ENCODE data around the gene CLBA1.

DNA sequence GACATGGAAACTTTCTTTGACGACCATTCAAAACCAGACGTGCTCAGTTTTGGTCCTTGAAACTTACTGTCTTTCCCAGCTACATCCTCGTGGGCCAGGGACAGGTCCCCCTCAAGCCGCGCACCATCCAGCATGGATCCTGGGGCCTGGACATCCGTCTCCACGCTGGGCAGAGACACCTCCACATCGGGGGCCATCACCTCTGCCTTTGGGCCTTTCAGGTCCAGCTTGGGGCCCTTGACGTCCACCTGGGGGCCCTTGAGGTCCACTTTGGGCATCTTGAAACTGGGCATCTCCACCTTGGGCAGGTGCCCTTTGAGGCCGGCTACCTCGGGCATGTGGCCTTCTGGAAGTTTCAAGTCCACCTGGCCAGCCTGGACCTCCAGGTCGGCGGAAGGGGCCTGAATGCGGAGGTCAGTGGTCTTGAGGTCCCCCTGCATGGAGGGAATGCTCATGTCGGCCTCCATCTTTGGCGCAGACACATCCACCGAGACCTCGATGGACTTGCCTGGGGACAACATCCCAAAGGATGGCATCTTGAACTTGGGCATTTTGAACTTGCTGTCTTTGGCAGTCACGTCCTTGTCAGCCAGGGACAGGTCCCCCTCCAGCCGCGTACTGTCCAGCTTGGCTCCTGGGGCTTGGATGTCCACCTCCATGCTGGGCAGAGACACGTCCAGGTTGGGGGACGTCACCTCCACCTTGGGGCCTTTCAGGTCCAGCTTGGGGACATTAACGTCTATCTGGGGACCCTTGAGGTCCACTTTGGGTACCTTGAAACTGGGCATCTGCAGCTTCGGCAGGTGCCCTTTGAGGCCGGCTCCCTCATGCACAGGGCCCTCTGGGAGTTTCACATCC lies 43.9 kb upstream of the CLBA1 start:
- TF ChIP-seq, protein P1, sequence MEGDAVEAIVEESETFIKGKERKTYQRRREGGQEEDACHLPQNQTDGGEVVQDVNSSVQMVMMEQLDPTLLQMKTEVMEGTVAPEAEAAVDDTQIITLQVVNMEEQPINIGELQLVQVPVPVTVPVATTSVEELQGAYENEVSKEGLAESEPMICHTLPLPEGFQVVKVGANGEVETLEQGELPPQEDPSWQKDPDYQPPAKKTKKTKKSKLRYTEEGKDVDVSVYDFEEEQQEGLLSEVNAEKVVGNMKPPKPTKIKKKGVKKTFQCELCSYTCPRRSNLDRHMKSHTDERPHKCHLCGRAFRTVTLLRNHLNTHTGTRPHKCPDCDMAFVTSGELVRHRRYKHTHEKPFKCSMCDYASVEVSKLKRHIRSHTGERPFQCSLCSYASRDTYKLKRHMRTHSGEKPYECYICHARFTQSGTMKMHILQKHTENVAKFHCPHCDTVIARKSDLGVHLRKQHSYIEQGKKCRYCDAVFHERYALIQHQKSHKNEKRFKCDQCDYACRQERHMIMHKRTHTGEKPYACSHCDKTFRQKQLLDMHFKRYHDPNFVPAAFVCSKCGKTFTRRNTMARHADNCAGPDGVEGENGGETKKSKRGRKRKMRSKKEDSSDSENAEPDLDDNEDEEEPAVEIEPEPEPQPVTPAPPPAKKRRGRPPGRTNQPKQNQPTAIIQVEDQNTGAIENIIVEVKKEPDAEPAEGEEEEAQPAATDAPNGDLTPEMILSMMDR (IDR thresholded peaks at IDR 0.05 in 2 of 3, conservative IDR thresholded peaks at IDR 0.05 in 1 of 3; ENCODE audit: borderline replicate concordance in 1 of 3, insufficient read depth in 1 of 3, low read depth in 2 of 3, low read length in 2 of 3), result no peak
- TF ChIP-seq, protein P2, sequence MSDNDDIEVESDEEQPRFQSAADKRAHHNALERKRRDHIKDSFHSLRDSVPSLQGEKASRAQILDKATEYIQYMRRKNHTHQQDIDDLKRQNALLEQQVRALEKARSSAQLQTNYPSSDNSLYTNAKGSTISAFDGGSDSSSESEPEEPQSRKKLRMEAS (IDR thresholded peaks at IDR 0.05), result no peak
- TF ChIP-seq POLR2A (IDR thresholded peaks at IDR 0.05; ENCODE audit: borderline replicate concordance, extremely low read depth, insufficient read depth, insufficient read length) (no peak), EZH2phosphoT487 (IDR thresholded peaks at IDR 0.05; ENCODE audit: borderline replicate concordance) (no peak), EZH2 (IDR thresholded peaks at IDR 0.05) (no peak)

Measured in HCT116 (cell line).